ENCODE results near the gene ERMAP.
"Not testable (repeated sequence)": the region's sequence is repeated elsewhere in the genome, so short reads cannot be mapped to it uniquely, and the experiment has no call there.

DNA sequence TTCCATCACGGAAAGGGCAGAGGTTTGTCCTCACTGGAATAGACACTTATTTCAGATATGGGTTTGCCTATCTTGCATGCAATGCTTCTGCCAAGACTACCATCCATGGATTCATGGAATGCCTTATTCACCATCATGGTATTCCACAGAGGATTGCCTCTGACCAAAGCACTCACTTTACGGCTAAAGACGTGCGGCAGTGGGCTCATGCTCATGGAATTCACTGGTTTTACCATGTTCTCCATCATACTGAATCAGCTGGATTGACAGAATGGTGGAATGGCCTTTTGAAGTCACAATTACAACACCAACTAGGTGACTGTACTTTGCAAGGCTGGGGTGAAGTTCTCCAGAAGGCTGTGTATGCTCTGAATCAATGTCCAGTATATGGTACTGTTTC, 51.5 kb downstream of the ERMAP start:
- TF ChIP-seq EZH2phosphoT487 (IDR thresholded peaks at IDR 0.05; ENCODE audit: unreplicated experiment); POLR2AphosphoS5 (IDR thresholded peaks at IDR 0.05; ENCODE audit: low read depth); CREB1 (CRISPR knock-in tag; IDR thresholded peaks at IDR 0.05; ENCODE audit: low read depth); EZH2 (IDR thresholded peaks at IDR 0.05; ENCODE audit: low read depth, unreplicated experiment); JUNB (IDR thresholded peaks at IDR 0.05; ENCODE audit: unreplicated experiment); ZNF331 (CRISPR knock-in tag; IDR thresholded peaks at IDR 0.05; ENCODE audit: low read depth): not testable (repeated sequence)
- TF ChIP-seq, protein P1, sequence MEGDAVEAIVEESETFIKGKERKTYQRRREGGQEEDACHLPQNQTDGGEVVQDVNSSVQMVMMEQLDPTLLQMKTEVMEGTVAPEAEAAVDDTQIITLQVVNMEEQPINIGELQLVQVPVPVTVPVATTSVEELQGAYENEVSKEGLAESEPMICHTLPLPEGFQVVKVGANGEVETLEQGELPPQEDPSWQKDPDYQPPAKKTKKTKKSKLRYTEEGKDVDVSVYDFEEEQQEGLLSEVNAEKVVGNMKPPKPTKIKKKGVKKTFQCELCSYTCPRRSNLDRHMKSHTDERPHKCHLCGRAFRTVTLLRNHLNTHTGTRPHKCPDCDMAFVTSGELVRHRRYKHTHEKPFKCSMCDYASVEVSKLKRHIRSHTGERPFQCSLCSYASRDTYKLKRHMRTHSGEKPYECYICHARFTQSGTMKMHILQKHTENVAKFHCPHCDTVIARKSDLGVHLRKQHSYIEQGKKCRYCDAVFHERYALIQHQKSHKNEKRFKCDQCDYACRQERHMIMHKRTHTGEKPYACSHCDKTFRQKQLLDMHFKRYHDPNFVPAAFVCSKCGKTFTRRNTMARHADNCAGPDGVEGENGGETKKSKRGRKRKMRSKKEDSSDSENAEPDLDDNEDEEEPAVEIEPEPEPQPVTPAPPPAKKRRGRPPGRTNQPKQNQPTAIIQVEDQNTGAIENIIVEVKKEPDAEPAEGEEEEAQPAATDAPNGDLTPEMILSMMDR (conservative IDR thresholded peaks at IDR 0.05; ENCODE audit: low read depth in 2 of 2), result not testable (repeated sequence)
- TF ChIP-seq, protein P2, sequence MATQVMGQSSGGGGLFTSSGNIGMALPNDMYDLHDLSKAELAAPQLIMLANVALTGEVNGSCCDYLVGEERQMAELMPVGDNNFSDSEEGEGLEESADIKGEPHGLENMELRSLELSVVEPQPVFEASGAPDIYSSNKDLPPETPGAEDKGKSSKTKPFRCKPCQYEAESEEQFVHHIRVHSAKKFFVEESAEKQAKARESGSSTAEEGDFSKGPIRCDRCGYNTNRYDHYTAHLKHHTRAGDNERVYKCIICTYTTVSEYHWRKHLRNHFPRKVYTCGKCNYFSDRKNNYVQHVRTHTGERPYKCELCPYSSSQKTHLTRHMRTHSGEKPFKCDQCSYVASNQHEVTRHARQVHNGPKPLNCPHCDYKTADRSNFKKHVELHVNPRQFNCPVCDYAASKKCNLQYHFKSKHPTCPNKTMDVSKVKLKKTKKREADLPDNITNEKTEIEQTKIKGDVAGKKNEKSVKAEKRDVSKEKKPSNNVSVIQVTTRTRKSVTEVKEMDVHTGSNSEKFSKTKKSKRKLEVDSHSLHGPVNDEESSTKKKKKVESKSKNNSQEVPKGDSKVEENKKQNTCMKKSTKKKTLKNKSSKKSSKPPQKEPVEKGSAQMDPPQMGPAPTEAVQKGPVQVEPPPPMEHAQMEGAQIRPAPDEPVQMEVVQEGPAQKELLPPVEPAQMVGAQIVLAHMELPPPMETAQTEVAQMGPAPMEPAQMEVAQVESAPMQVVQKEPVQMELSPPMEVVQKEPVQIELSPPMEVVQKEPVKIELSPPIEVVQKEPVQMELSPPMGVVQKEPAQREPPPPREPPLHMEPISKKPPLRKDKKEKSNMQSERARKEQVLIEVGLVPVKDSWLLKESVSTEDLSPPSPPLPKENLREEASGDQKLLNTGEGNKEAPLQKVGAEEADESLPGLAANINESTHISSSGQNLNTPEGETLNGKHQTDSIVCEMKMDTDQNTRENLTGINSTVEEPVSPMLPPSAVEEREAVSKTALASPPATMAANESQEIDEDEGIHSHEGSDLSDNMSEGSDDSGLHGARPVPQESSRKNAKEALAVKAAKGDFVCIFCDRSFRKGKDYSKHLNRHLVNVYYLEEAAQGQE (IDR thresholded peaks at IDR 0.05; ENCODE audit: unreplicated experiment), result not testable (repeated sequence)

Data from GM23338 (cell line).